ENCODE data around the gene RAP1A.

DNA sequence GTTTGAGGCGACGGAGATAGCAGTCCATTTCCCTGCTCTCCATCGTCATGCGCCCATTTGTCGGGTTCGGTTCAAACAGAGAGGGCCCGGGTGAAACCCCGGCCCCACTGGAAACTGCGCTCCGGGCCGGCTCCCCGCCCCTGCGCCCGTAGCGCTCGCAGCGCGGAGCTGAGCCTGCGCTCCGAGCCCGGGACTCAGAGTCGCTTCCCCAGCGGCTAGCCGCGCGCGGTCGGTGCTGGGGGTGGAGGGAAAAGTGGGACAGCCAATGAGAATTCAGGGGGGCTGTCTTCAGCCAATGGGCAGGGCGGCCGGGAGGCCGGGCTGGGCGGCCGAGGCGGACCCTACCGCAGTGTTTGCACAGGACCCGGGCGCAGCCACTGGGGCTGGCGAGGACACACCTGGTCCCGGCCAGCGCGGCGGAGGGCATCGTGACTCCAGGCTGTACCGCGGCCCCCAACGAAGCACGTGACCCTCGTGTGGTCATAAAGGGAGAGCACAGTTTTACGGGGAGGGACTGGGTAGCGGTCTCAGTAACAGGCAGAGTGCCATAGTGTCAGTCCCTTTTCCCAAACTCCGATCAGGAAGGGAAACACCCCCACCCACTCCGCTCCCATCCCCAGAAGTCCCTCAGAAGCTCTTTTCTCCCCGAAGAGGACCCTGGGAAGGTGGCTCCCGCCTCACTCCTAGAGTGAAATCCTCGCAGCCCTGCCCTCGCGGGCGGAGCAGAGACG, 119.8 kb downstream of the RAP1A start, which contains the start of gene INKA2:
- TF ChIP-seq EZH2 (IDR thresholded peaks at IDR 0.05; ENCODE audit: insufficient read depth, poor library complexity, severe bottlenecking) = no peak
- no peak for TF ChIP-seq EZH2phosphoT487 (IDR thresholded peaks at IDR 0.05; ENCODE audit: insufficient read depth, low read depth)

Data from GM23248 (cell line).